DOHH2 (cell line): ENCODE data around the gene L3MBTL4.

Source experiments
- H3F3A ChIP-seq: fragments of 200-600 bp; sonication (generic), shearing (Covaris generic); 2 replicates; pipeline ENCODE4 v1.6.0; 2016; ENCODE audit warnings: antibody characterized with exemption, mild to moderate bottlenecking; ENCODE audit not compliant: control insufficient read depth, insufficient read depth
- H3K27ac ChIP-seq: fragments of 200-600 bp; sonication (generic); 2 replicates; pipeline ENCODE4 v1.5.1; 2014; ENCODE audit warnings: low read depth, mild to moderate bottlenecking, low read length, moderate library complexity
- H3K27me3 ChIP-seq: fragments of 200-600 bp; sonication (generic); 2 replicates; pipeline ENCODE4 v1.6.1; 2014; ENCODE audit warnings: mild to moderate bottlenecking, low read length, mixed read lengths; ENCODE audit not compliant: control insufficient read depth
- H3K36me3 ChIP-seq: fragments of 200-600 bp; sonication (generic); 2 replicates; pipeline ENCODE4 v1.6.1; 2014; ENCODE audit warnings: mild to moderate bottlenecking, low read length, moderate library complexity, mixed read lengths; ENCODE audit not compliant: control insufficient read depth
- H3K4me1 ChIP-seq: fragments of 200-600 bp; sonication (generic); 2 replicates; pipeline ENCODE4 v1.6.1; 2014; ENCODE audit warnings: mild to moderate bottlenecking, low read length, mixed read lengths; ENCODE audit not compliant: control insufficient read depth
- H3K4me2 ChIP-seq: fragments of 200-600 bp; sonication (generic); 2 replicates; pipeline ENCODE4 v1.6.0; 2014; ENCODE audit warnings: mild to moderate bottlenecking, low read length, moderate library complexity
- H3K4me3 ChIP-seq: fragments of 200-600 bp; sonication (generic); 2 replicates; pipeline ENCODE4 v1.5.1; 2014; ENCODE audit warnings: mild to moderate bottlenecking, low read length, mixed read lengths
- H3K79me2 ChIP-seq: fragments of 200-600 bp; sonication (generic); 2 replicates; pipeline ENCODE4 v1.6.1; 2014; ENCODE audit warnings: mild to moderate bottlenecking, low read length, mixed read lengths; ENCODE audit not compliant: control insufficient read depth
- H3K9me2 ChIP-seq: fragments of 200-600 bp; sonication (generic); replicated peaks from 2 replicates; pipeline ENCODE4 v1.6.1; 2014; ENCODE audit warnings: mild to moderate bottlenecking, low read length, mixed read lengths; ENCODE audit not compliant: control insufficient read depth
- H3K9me3 ChIP-seq: fragments of 200-600 bp; sonication (generic); 2 replicates; pipeline ENCODE4 v1.6.1; 2014; ENCODE audit warnings: antibody characterized with exemption, low read length, mixed read lengths; ENCODE audit not compliant: control insufficient read depth, insufficient read depth
- H4K20me1 ChIP-seq: fragments of 200-600 bp; sonication (generic); 2 replicates; pipeline ENCODE4 v1.6.0; 2014; ENCODE audit warnings: low read depth, mild to moderate bottlenecking, antibody characterized with exemption, low read length, moderate library complexity; ENCODE audit not compliant: control insufficient read depth, insufficient read depth
- EZH2phosphoT487 ChIP-seq: fragments of 200-600 bp; sonication (generic); IDR thresholded peaks from 2 replicates; pipeline ENCODE4 v1.6.1; 2017; ENCODE audit warnings: borderline replicate concordance, mild to moderate bottlenecking, antibody characterized with exemption, low read length, moderate library complexity, mixed read lengths
- TF ChIP-seq, protein P1 (sequence below): fragments of 200-600 bp; sonication (generic); IDR thresholded peaks from one replicate; pipeline ENCODE4 v1.5.1; 2014; ENCODE audit warnings: antibody characterized with exemption, mild to moderate bottlenecking, low read depth, low read length; ENCODE audit not compliant: poor library complexity, severe bottlenecking

Gene L3MBTL4

DNA sequence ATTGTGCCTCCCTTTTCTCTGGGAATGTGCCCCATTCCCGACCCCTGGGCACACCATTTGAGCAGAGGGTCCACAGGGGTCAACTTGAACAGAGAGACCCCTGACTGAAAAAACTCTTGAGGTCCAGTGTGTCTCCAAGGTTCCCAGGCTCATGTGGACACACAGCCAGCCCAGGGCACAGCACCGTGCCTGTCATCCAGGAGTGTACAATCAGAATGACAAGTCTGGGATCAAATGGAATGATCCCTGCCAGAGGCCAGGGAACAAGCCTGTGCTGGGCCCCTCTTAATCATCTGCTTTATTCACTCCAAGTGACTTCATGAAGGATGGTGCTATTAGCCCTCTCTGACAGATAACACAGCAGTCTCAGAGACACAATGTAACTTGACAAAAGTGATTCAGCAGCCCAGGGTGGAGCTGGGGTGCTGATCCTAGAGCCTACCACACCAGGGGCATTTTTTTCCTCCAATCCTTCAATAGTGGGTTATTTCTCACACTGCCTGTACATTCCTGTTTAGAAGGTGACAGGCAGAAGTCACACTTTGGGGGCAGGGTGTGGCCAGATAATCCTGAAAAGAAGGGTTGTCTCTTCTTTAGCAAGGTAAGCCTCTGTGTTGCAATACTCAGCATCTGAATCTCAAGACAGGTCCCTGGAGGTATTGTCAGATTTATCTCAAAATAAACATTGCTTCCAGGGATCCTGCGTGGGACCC is 435.4 kb downstream of the L3MBTL4 start:
- TF ChIP-seq, protein P1, sequence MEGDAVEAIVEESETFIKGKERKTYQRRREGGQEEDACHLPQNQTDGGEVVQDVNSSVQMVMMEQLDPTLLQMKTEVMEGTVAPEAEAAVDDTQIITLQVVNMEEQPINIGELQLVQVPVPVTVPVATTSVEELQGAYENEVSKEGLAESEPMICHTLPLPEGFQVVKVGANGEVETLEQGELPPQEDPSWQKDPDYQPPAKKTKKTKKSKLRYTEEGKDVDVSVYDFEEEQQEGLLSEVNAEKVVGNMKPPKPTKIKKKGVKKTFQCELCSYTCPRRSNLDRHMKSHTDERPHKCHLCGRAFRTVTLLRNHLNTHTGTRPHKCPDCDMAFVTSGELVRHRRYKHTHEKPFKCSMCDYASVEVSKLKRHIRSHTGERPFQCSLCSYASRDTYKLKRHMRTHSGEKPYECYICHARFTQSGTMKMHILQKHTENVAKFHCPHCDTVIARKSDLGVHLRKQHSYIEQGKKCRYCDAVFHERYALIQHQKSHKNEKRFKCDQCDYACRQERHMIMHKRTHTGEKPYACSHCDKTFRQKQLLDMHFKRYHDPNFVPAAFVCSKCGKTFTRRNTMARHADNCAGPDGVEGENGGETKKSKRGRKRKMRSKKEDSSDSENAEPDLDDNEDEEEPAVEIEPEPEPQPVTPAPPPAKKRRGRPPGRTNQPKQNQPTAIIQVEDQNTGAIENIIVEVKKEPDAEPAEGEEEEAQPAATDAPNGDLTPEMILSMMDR = no peak
- no peak for TF ChIP-seq EZH2phosphoT487
- no peaks in the 10 kb centered on the region for H3K27me3 ChIP-seq
- H3K9me3 ChIP-seq = no peaks in the 10 kb centered on the region
- H3K4me1 ChIP-seq = peaks cover 74% of the 10 kb centered on the region
- H3K27ac ChIP-seq = peak overlapping the region; percentile 11; the same call in 1 of the 2 replicates
- H3K9me2 ChIP-seq = no peaks in the 10 kb centered on the region
- H3F3A ChIP-seq = peaks cover 13% of the 10 kb centered on the region
- no peaks in the 10 kb centered on the region for H3K36me3 ChIP-seq
- H3K79me2 ChIP-seq = no peaks in the 10 kb centered on the region
- H4K20me1 ChIP-seq = no peaks in the 10 kb centered on the region
- peak overlapping the region; percentile 55 for H3K4me2 ChIP-seq
- H3K4me3 ChIP-seq = peak overlapping the region; percentile 32

DNA sequence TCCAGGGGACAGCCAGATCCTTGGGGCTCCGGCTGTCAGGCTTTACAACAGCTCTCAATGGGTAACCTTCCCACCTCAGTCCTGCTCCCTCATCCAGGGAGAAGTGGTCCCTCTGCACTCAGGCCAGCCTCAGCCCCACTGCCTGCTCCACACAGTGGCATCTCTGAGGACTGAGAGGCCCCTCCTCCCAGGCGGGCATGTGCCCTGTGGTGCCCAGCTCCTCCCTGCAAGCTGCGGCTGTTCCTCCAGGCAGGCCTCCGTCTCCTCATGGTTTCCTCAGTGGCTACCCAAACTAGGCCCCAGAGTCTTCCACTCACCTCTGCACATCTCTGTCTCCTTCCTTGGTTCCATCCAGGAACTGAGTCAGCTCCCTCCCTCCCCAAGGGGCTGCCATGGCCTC is 437.7 kb downstream of the L3MBTL4 start:
- Histone ChIP-seq H3K4me3 (no peak overlapping the region), H3K27me3 (no peaks in the 10 kb centered on the region), H3K4me1 (peaks cover 91% of the 10 kb centered on the region), H3K27ac (no peak overlapping the region), H3F3A (peaks cover 28% of the 10 kb centered on the region), H3K9me2 (no peaks in the 10 kb centered on the region), H3K9me3 (no peaks in the 10 kb centered on the region), H4K20me1 (no peaks in the 10 kb centered on the region), H3K4me2 (no peak overlapping the region), H3K36me3 (no peaks in the 10 kb centered on the region), H3K79me2 (no peaks in the 10 kb centered on the region)
- no peak for TF ChIP-seq EZH2phosphoT487
- TF ChIP-seq, protein P1 = no peak

DNA sequence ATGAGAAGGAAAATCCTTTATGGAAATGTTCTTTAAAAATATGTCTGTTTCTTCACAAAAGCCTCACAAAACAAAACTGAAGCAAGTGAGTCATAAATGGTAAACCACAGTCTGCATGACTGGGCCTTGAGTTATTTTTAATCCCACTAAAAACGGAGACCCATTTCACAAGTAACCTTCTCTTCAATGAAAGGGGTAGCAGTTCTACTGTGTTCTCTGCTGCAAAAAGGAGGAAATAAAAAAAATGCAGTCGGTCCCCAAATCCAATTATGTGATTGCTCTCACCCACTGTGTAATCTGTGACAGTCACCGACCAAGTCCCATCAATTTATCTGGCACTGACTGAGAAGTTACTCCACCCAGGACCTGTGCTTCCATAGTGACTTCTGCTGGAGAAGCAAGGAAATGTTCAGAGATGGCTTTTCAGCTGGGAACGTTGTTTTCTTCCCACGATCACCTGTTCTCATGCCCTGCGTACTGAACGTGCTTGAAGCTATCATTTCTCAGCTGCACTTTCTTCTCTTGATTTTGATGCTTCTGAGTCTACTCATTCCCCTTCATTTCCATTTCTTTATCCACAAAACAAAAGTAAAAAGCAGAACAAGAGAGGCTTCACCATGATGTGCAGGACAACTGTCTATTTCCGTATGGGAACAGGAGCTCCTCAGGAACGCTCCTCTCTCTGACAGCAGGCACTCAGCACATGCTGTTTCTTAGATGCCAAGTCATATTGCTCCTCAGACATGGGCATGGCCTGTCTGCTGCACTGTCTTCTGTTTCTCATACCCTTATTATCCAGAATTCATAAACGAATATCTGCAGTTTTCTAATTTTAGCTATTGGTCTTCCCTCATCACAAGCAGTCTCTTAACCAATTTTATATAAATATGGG is 439.4 kb downstream of the L3MBTL4 start:
- no peaks in the 10 kb centered on the region for H4K20me1 ChIP-seq
- peaks cover 100% of the 10 kb centered on the region for H3K4me1 ChIP-seq
- TF ChIP-seq, protein P1 = no peak
- no peaks in the 10 kb centered on the region for H3K79me2 ChIP-seq
- H3K4me2 ChIP-seq = peak overlapping the region; percentile 89
- peak overlapping the region; percentile 68 for H3K4me3 ChIP-seq
- H3F3A ChIP-seq = peaks cover 32% of the 10 kb centered on the region
- H3K9me2 ChIP-seq = no peaks in the 10 kb centered on the region
- peak overlapping the region; percentile 89 for H3K27ac ChIP-seq
- no peaks in the 10 kb centered on the region for H3K36me3 ChIP-seq
- no peaks in the 10 kb centered on the region for H3K9me3 ChIP-seq
- H3K27me3 ChIP-seq = no peaks in the 10 kb centered on the region
